Natural killer cell (primary cell): ENCODE data around the gene ENPEP. TPM values are rescaled to one million over a fixed set of nuclear protein-coding genes. Genes with fewer than 3 reads are reported as not detected.

Source experiments
- ATAC-seq, 3 donors: fragments of 150-1000 bp in 2 of 3; fragments of 200-7000 bp in 1 of 3; cut with Tn5 transposase; 1 replicate in 1 of 3; 2 replicates in 2 of 3; pipeline ENCODE4 v1.10.0; 2021; ENCODE audit warnings: mild to moderate bottlenecking in 2 of 3, moderate library complexity in 2 of 3
- DNase-seq, 2 donors: peaks; one replicate each; pipeline versions ENCODE4 v3.0.0 to v3.0.0-alpha.2; 2013 to 2021; ENCODE audit warnings: mixed read lengths in 1 of 2
- H3K27ac ChIP-seq: one replicate; pipeline ENCODE4 v1.5.1; 2013; ENCODE audit warnings: mild to moderate bottlenecking, low read length
- H3K27me3 ChIP-seq: one replicate; pipeline ENCODE4 v1.6.1; 2013; ENCODE audit warnings: low read length; ENCODE audit not compliant: control insufficient read depth, insufficient read depth
- H3K36me3 ChIP-seq: one replicate; pipeline ENCODE4 v1.6.1; 2013; ENCODE audit warnings: low read length; ENCODE audit not compliant: control insufficient read depth, insufficient read depth
- H3K4me1 ChIP-seq: one replicate; pipeline ENCODE4 v1.6.1; 2013; ENCODE audit warnings: low read length; ENCODE audit not compliant: control insufficient read depth, insufficient read depth
- H3K4me3 ChIP-seq: one replicate; pipeline ENCODE4 v1.5.1; 2013; ENCODE audit warnings: low read length
- H3K9me3 ChIP-seq: one replicate; pipeline ENCODE4 v1.6.1; 2013; ENCODE audit warnings: low read length; ENCODE audit not compliant: control insufficient read depth, insufficient read depth
- H3K27ac Mint-ChIP-seq, 2 donors: one replicate each; pipeline ENCODE4 v1.8.0; 2022; ENCODE audit warnings: mild to moderate bottlenecking in 2 of 2, mixed read lengths in 2 of 2, moderate library complexity in 1 of 2
- H3K27me3 Mint-ChIP-seq, 2 donors: one replicate each; pipeline ENCODE4 v1.8.0; 2022; ENCODE audit warnings: low read depth in 2 of 2, mixed read lengths in 2 of 2
- H3K36me3 Mint-ChIP-seq: one replicate; pipeline ENCODE4 v1.8.0; 2022; ENCODE audit warnings: mixed read lengths
- H3K4me1 Mint-ChIP-seq, 2 donors: one replicate each; pipeline ENCODE4 v1.8.0; 2022; ENCODE audit warnings: mixed read lengths in 2 of 2
- H3K4me3 Mint-ChIP-seq: one replicate; pipeline ENCODE4 v1.8.0; 2022; ENCODE audit warnings: mild to moderate bottlenecking, moderate library complexity, mixed read lengths
- H3K9me3 Mint-ChIP-seq, 2 donors: one replicate each; pipeline ENCODE4 v1.8.0; 2022; ENCODE audit warnings: mixed read lengths in 2 of 2
- WGBS: methylation state at CpG from one replicate; pipeline ENCODE4 v1.1.7; 2013; ENCODE audit warnings: missing lambda C conversion rate; ENCODE audit not compliant: insufficient coverage; 5-methylcytosine and 5-hydroxymethylcytosine counted together
- intact Hi-C: fragments of 100-400 bp; cut with micrococcal nuclease; formaldehyde crosslinking; loops from one replicate; pipeline ENCODE4 v1.14.2; 2022
- total RNA-seq, 4 donors: library from RNA; stranded (reverse); fragments of 120-200 nt in 1 of 4; gene quantifications; one replicate each; pipeline versions ENCODE4 v1.2.3 to v1.2.4, GENCODE V29; 2013 to 2022
- TF ChIP-seq, protein P1 (sequence below): fragments of 200-600 bp; IDR thresholded peaks from one replicate; pipeline ENCODE4 v1.8.0; 2022; ENCODE audit warnings: antibody characterized with exemption

Gene ENPEP
- total RNA-seq, 3 donors from 2014 or later (not counting 1 experiment from before 2014, with no cell fraction given), result 0.07 TPM; not detected in 2

DNA sequence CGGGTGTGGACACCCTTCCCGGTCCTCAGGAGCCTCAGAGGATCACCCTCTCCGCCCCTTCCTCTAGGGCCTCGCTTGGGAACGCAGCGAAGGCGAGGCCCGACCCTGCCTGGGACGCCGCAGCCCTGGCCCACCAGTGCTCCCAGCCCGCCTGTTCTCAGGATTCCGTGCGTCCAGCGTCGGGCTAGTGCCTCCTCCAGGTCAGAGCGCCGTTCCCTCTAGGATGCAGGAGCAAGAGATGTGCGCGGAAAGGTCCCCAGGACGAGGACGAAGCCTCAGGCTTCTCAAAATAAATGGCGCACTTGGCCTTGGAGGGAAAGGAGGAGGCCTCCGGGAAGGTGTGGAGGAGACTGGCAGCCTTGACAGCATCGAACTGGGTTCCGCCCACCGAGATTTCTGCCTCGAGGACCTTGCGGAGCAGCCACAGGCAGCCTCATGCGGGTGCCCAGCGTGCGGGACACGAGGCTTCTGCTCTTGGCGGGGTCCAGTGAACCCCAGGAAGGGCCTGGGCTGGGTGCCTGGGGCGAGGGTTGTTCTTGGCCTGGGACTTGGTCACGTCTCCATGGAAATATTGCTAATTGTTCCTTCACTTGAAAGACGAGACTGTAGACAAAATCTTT, 111.8 kb downstream of the ENPEP start:
- no peak for DNase-seq
- no peak overlapping the region for H3K4me3 ChIP-seq
- Mint-ChIP-seq H3K27me3 (peaks cover 0 to 7% of the 10 kb centered on the region in 2 donors), H3K9me3 (peaks cover 2% of the 10 kb centered on the region in 2 donors), H3K4me1 (no peaks in the 10 kb centered on the region), H3K27ac (no peak overlapping the region), H3K36me3 (no peaks in the 10 kb centered on the region), H3K4me3 (no peak overlapping the region)
- no peak for ATAC-seq
- TF ChIP-seq, protein P1, sequence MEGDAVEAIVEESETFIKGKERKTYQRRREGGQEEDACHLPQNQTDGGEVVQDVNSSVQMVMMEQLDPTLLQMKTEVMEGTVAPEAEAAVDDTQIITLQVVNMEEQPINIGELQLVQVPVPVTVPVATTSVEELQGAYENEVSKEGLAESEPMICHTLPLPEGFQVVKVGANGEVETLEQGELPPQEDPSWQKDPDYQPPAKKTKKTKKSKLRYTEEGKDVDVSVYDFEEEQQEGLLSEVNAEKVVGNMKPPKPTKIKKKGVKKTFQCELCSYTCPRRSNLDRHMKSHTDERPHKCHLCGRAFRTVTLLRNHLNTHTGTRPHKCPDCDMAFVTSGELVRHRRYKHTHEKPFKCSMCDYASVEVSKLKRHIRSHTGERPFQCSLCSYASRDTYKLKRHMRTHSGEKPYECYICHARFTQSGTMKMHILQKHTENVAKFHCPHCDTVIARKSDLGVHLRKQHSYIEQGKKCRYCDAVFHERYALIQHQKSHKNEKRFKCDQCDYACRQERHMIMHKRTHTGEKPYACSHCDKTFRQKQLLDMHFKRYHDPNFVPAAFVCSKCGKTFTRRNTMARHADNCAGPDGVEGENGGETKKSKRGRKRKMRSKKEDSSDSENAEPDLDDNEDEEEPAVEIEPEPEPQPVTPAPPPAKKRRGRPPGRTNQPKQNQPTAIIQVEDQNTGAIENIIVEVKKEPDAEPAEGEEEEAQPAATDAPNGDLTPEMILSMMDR, result no peak
- H3K27ac ChIP-seq, result no peak overlapping the region
- H3K27me3 ChIP-seq, result no peaks in the 10 kb centered on the region
- WGBS, result 92% methylated on average over 36 of the region's 36 CpGs
- no peaks in the 10 kb centered on the region for H3K4me1 ChIP-seq
- intact Hi-C loops, result no loop called here
- no peaks in the 10 kb centered on the region for H3K36me3 ChIP-seq
- H3K9me3 ChIP-seq, result no peaks in the 10 kb centered on the region

DNA sequence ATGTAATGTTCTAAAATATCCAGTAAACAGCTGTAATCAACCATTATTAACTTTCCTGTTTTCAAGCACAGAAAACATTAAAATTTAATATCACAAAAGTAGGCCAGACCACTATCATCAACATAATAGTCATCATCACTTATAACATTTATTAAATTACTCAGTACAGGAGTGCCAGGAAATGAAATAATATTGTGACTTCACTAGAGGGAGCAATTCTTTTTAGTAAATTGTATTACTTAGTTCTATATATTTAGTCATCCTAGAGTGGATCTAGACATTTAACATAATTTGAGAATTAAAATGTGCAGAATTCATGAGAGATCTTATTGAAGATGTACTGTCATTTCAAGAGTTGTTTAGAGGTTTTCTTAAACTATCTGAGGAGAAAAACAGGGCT, 113.3 kb downstream of the ENPEP start:
- H3K4me3 ChIP-seq, result no peak overlapping the region
- H3K4me3 Mint-ChIP-seq, result no peak overlapping the region
- H3K4me1 ChIP-seq, result no peaks in the 10 kb centered on the region
- intact Hi-C loops, result no loop called here
- H3K4me1 Mint-ChIP-seq, result no peaks in the 10 kb centered on the region
- TF ChIP-seq, protein P1, result no peak
- peaks cover 4 to 7% of the 10 kb centered on the region in 2 donors for H3K27me3 Mint-ChIP-seq
- no peaks in the 10 kb centered on the region for H3K36me3 Mint-ChIP-seq
- ATAC-seq (no peak), DNase-seq (no peak)
- no peaks in the 10 kb centered on the region for H3K36me3 ChIP-seq
- H3K27ac Mint-ChIP-seq, result no peak overlapping the region
- no peaks in the 10 kb centered on the region for H3K27me3 ChIP-seq
- peaks cover 4 to 6% of the 10 kb centered on the region in 2 donors for H3K9me3 Mint-ChIP-seq
- H3K9me3 ChIP-seq, result no peaks in the 10 kb centered on the region
- H3K27ac ChIP-seq, result no peak overlapping the region

DNA sequence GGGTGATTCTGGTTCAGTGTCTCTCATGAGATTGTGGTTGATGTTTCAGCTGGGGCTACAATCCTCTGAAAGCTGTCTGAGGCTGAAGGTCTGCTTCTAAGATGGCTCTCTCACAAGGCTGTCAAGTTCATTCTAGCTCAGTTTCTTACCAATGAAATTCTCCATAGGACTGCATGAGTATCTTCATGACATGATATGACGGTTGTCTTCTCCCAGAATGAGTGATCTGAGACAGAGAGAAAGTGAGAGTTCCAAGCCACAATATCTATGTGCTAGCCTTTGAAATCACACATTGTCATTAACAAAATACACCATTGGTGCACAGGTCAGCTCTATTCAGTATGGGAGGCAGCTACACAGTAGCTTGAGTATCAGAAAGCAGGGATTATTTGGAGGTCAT, 119.6 kb downstream of the ENPEP start:
- no peaks in the 10 kb centered on the region for H3K4me1 ChIP-seq
- intact Hi-C loops, result no loop called here
- no peaks in the 10 kb centered on the region for H3K4me1 Mint-ChIP-seq
- no peak for ATAC-seq
- TF ChIP-seq, protein P1, result no peak
- H3K36me3 Mint-ChIP-seq, result no peaks in the 10 kb centered on the region
- WGBS, result 70% methylated on average over 1 of the region's 1 CpG
- H3K27ac Mint-ChIP-seq, result no peak overlapping the region
- H3K27ac ChIP-seq, result no peak overlapping the region
- no peak overlapping the region for H3K4me3 ChIP-seq
- no peak for DNase-seq
- peaks cover 6 to 8% of the 10 kb centered on the region in 2 donors for H3K9me3 Mint-ChIP-seq
- H3K9me3 ChIP-seq, result no peaks in the 10 kb centered on the region
- peaks cover 11 to 18% of the 10 kb centered on the region in 2 donors for H3K27me3 Mint-ChIP-seq
- H3K36me3 ChIP-seq, result no peaks in the 10 kb centered on the region
- peaks cover 3% of the 10 kb centered on the region for H3K27me3 ChIP-seq
- no peak overlapping the region for H3K4me3 Mint-ChIP-seq

DNA sequence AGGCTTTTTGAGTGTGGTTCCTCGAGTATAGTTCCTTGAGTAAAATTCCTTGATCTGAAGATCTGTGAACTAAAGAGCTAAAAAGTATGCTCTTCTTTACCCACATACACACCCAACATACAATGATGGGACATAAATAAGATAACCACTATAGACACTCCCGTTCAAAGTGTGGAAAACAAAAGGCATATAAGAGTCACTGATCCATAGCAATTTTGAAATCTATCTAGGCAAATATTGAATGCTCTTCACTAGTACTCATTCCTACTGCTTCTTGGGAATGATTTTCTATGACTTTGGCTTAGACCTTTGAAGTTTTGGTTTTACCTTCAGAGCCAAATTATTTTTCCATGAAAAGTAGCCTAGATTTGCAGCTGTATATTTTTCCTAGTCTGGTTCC, 120.5 kb downstream of the ENPEP start:
- H3K27ac Mint-ChIP-seq, result no peak overlapping the region
- no peaks in the 10 kb centered on the region for H3K36me3 Mint-ChIP-seq
- Histone ChIP-seq H3K4me3 (no peak overlapping the region), H3K27me3 (peaks cover 3% of the 10 kb centered on the region), H3K9me3 (no peaks in the 10 kb centered on the region), H3K27ac (no peak overlapping the region), H3K36me3 (no peaks in the 10 kb centered on the region), H3K4me1 (no peaks in the 10 kb centered on the region)
- WGBS, result 76% methylated on average over 2 of the region's 2 CpGs
- TF ChIP-seq, protein P1, result no peak
- intact Hi-C loops, result no loop called here
- H3K9me3 Mint-ChIP-seq, result peaks cover 8 to 9% of the 10 kb centered on the region in 2 donors
- no peak for ATAC-seq
- H3K27me3 Mint-ChIP-seq, result peaks cover 15% of the 10 kb centered on the region in 2 donors
- H3K4me3 Mint-ChIP-seq, result no peak overlapping the region
- no peaks in the 10 kb centered on the region for H3K4me1 Mint-ChIP-seq
- no peak for DNase-seq
